HepG2 (cell line): ENCODE measurements around the gene CACNA1C. TPM values are rescaled to one million over a fixed set of nuclear protein-coding genes. Genes with fewer than 3 reads are reported as not detected.

Experiments
- ATAC-seq: fragments of 200-7000 bp; cut with Tn5 transposase; 3 replicates; pipeline ENCODE4 v1.9.1; 2020; ENCODE audit warnings: mild to moderate bottlenecking, moderate library complexity
- BruUV-seq: library from RNA; stranded (reverse); fragments of 400-500 nt; replicated peaks from 2 replicates; lab custom pipeline; 2021; lab: Mats Ljungman, UMichigan
- CTCF ChIA-PET: fragments of 300-600 bp; formaldehyde crosslinking; extraction: SDS; loops from one replicate; lab custom pipeline; 2021; ENCODE audit warnings: low total read pairs, inconsistent platforms, low intra/inter-chr PET ratio; lab: Yijun Ruan, JAX
- POLR2A ChIA-PET: fragments of 350-600 bp; sonication (Branson Sonifier 250); formaldehyde crosslinking; loops from one replicate; lab custom pipeline; 2020; ENCODE audit warnings: antibody characterized with exemption, inconsistent platforms; lab: Yijun Ruan, JAX
- DNase-seq: peaks from one replicate; pipeline ENCODE4 v3.0.0-alpha.2; 2015; ENCODE audit warnings: low spot score
- FAIRE-seq: peaks from 3 replicates; lab custom pipeline; 2011; peaks lifted over from hg19 to GRCh38; lab: Jason Lieb, UNC
- H2AFZ ChIP-seq: one replicate; pipeline ENCODE4 v1.6.1; 2011; ENCODE audit warnings: low read length, inconsistent platforms
- H3K27ac ChIP-seq: fragments of 300-600 bp; 3 replicates; pipeline ENCODE4 v1.8.0; 2011; ENCODE audit warnings: mixed run types, mild to moderate bottlenecking, mixed read lengths, low read length, inconsistent platforms; ENCODE audit not compliant: insufficient read depth; ENCODE audit errors: extremely low read length
- H3K27me3 ChIP-seq, 2 experiments: fragments of 200-600 bp in 1 of 2; 2 replicates in 1 of 2; 3 replicates in 1 of 2; pipeline versions ENCODE4 v1.6.0 to v1.8.0; 2011; ENCODE audit warnings: low read length in 2 of 2, mild to moderate bottlenecking in 2 of 2, moderate library complexity in 2 of 2, inconsistent platforms in 1 of 2; ENCODE audit not compliant: insufficient read depth in 2 of 2, control insufficient read depth in 1 of 2
- H3K36me3 ChIP-seq, 2 experiments: fragments of 200-600 bp in 1 of 2; replicated peaks in 1 of 2; 2 replicates in 1 of 2; 3 replicates in 1 of 2; pipeline versions ENCODE4 v1.5.1 to v1.8.0; 2011; ENCODE audit warnings: low read length in 2 of 2, inconsistent platforms in 1 of 2; ENCODE audit not compliant: insufficient read depth in 2 of 2, control insufficient read depth in 1 of 2
- H3K4me1 ChIP-seq: 2 replicates; pipeline ENCODE4 v1.5.1; 2012; ENCODE audit warnings: low read length, inconsistent platforms; ENCODE audit not compliant: insufficient read depth
- H3K4me2 ChIP-seq: 2 replicates; pipeline ENCODE4 v1.6.0; 2011; ENCODE audit warnings: low read depth, low read length, inconsistent platforms
- H3K4me3 ChIP-seq, 3 experiments: fragments of 200-600 bp in 1 of 3; sonication (generic), shearing (Covaris generic) in 1 of 3; replicated peaks in 1 of 3; 2 replicates each; pipeline ENCODE4 v1.5.1; 2011 to 2016; ENCODE audit warnings: low read length in 3 of 3, inconsistent platforms in 2 of 3, low read depth in 2 of 3, mild to moderate bottlenecking in 2 of 3, control low read depth in 1 of 3, mixed read lengths in 1 of 3; ENCODE audit not compliant: insufficient read depth in 1 of 3
- H3K79me2 ChIP-seq: one replicate; pipeline ENCODE4 v1.6.1; 2011; ENCODE audit warnings: low read length, inconsistent platforms; ENCODE audit not compliant: insufficient read depth
- H3K9ac ChIP-seq: 2 replicates; pipeline ENCODE4 v1.6.0; 2011; ENCODE audit warnings: mild to moderate bottlenecking, low read depth, low read length, inconsistent platforms; ENCODE audit not compliant: insufficient read depth
- H3K9me3 ChIP-seq: 2 replicates; pipeline ENCODE4 v1.5.1; 2012; ENCODE audit warnings: mild to moderate bottlenecking, low read length
- H4K20me1 ChIP-seq: 2 replicates; pipeline ENCODE4 v1.6.0; 2011; ENCODE audit warnings: inconsistent platforms, mild to moderate bottlenecking, low read length, moderate library complexity; ENCODE audit not compliant: insufficient read depth
- EEA1 ChIP-seq: sonication (generic); formaldehyde crosslinking; IDR thresholded peaks from 2 replicates; pipeline ENCODE4 v1.5.1; 2020; ENCODE audit warnings: mild to moderate bottlenecking, missing genetic modification reagents, borderline replicate concordance
- GLI4 ChIP-seq: sonication (generic); formaldehyde crosslinking; IDR thresholded peaks from 2 replicates; pipeline ENCODE4 v1.5.1; 2020; ENCODE audit warnings: missing genetic modification reagents, mild to moderate bottlenecking, moderate library complexity, borderline replicate concordance
- GTF2F1 ChIP-seq: fragments of 150-350 bp; IDR thresholded peaks from 2 replicates; pipeline ENCODE4 v1.6.1; 2014; ENCODE audit warnings: low read length
- HDAC2 ChIP-seq: sonication (generic); formaldehyde crosslinking; IDR thresholded peaks from 2 replicates; pipeline ENCODE4 v1.4.0; 2020; ENCODE audit warnings: missing genetic modification reagents
- PCBP2 ChIP-seq: fragments of 200-400 bp; formaldehyde crosslinking; optimal IDR thresholded peaks from 2 replicates; pipeline ENCODE3; 2018; ENCODE audit warnings: low read length, low read depth; ENCODE audit not compliant: poor library complexity, severe bottlenecking
- PPARG ChIP-seq: conservative IDR thresholded peaks from 2 replicates; pipeline ENCODE4 v1.6.1; 2016; ENCODE audit warnings: missing biosample characterization, missing genetic modification reagents
- RAD21 ChIP-seq: fragments of 450-650 bp; formaldehyde crosslinking; IDR thresholded peaks from 2 replicates; pipeline ENCODE4 v1.5.0; 2020; ENCODE audit warnings: mild to moderate bottlenecking
- TMF1 ChIP-seq: sonication (generic); formaldehyde crosslinking; IDR thresholded peaks from 2 replicates; pipeline ENCODE4 v1.8.1; 2022; ENCODE audit warnings: low read depth, missing genetic modification reagents
- ZNF136 ChIP-seq: sonication (generic); formaldehyde crosslinking; IDR thresholded peaks from 2 replicates; pipeline ENCODE4 v1.8.1; 2022; ENCODE audit warnings: low read depth, mild to moderate bottlenecking, moderate library complexity, missing genetic modification reagents
- ZNF329 ChIP-seq: sonication (generic); formaldehyde crosslinking; IDR thresholded peaks from 2 replicates; pipeline ENCODE4 v1.9.0; 2021; ENCODE audit warnings: low read depth, mild to moderate bottlenecking, missing genetic modification reagents
- ZNF383 ChIP-seq: sonication (generic); formaldehyde crosslinking; IDR thresholded peaks from 2 replicates; pipeline ENCODE4 v1.4.0; 2020; ENCODE audit warnings: missing genetic modification reagents, mild to moderate bottlenecking, borderline replicate concordance
- WGBS: methylation state at CpG from one replicate; pipeline ENCODE4 v1.1.6; 2017; ENCODE audit warnings: low lambda C conversion rate; 5-methylcytosine and 5-hydroxymethylcytosine counted together
- in situ Hi-C: cut with HindIII; loops from 2 replicates; pipeline ENCODE4 v1.10.0; 2017; ENCODE audit warnings: low pct_unique_long_range_greater_than_20kb; ENCODE audit not compliant: extremely low pct_ligation_motif_present
- intact Hi-C: fragments of 100-400 bp; cut with micrococcal nuclease; formaldehyde crosslinking; loops from one replicate; pipeline ENCODE4 v1.10.0; 2022; ENCODE audit not compliant: unreplicated experiment
- polyA plus RNA-seq, 8 experiments: library from polyadenylated mRNA; depleted of rRNA in 3 of 8; stranded (reverse) in 7 of 8; unstranded in 1 of 8; fragments of >200 nt; fragmentation: Illumina TruSeq in 4 of 8; extraction: Trizol in 4 of 8; gene quantifications; 2 replicates each; pipeline versions ENCODE4 v1.2.1 to v1.2.3, GENCODE V29; 2011 to 2016; ENCODE audit warnings: low read depth in 4 of 8, missing spikeins in 1 of 8, mixed read lengths in 1 of 8; ENCODE audit not compliant: insufficient read depth in 1 of 8
- total RNA-seq, 5 experiments: library from RNA; depleted of rRNA; stranded (reverse); fragments of >200 nt; fragmentation: Illumina TruSeq; extraction: Trizol; gene quantifications; 2 replicates each; pipeline ENCODE4 v1.2.3, GENCODE V29; 2016; ENCODE audit warnings: low read depth in 1 of 5
- TF ChIP-seq, protein P1 (sequence below): sonication (generic); formaldehyde crosslinking; IDR thresholded peaks from 2 replicates; pipeline ENCODE4 v1.8.1; 2023; ENCODE audit warnings: mild to moderate bottlenecking, moderate library complexity, missing genetic modification reagents
- TF ChIP-seq, protein P2 (sequence below): sonication (generic); formaldehyde crosslinking; IDR thresholded peaks from 2 replicates; pipeline ENCODE4 v1.5.1; 2020; ENCODE audit warnings: missing genetic modification reagents, mild to moderate bottlenecking, borderline replicate concordance

CACNA1C gene
- total and polyA plus RNA-seq, 2 of the 13 experiments (the other 11 are each of a cell fraction or from before 2014, with no cell fraction given) = not detected

DNA sequence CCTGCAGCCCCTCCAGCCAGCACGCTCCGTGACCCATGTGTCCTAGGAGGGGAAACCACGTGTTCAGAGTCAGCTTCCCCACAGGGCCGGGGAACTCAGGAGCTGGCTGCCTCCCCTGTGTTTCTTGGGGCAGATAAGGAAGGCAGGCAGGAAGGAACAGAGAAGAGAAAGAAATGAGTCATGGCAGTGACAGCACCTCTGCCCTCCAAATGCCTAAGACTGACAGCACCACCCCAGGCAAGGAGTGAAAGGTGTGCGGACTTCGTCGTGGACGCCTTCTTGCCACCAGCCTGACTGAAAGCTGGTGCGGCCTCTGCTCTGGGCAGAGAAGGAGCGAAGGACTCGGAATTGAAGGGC, 575.0 kb downstream of the CACNA1C start:
- Histone ChIP-seq H2AFZ (no peak overlapping the region), H3K4me2 (no peak overlapping the region), H3K79me2 (no peaks in the 10 kb centered on the region), H3K27ac (no peak overlapping the region), H3K27me3 (peaks cover 20 to 85% of the 10 kb centered on the region in 2 experiments), H3K9me3 (no peaks in the 10 kb centered on the region), H3K4me1 (no peaks in the 10 kb centered on the region), H3K9ac (no peak overlapping the region), H4K20me1 (no peaks in the 10 kb centered on the region), H3K4me3 (no peak overlapping the region), H3K36me3 (no peaks in the 10 kb centered on the region)
- CTCF ChIA-PET = no interaction called here
- intact Hi-C loops = no loop called here
- WGBS = 26% methylated on average over 9 of the region's 11 CpGs
- TF ChIP-seq GTF2F1 (no peak), EEA1 (CRISPR knock-in tag) (no peak), RAD21 (CRISPR knock-in tag) (no peak), PPARG (CRISPR knock-in tag) (no peak), TMF1 (no peak), ZNF329 (CRISPR knock-in tag) (no peak), GLI4 (CRISPR knock-in tag) (no peak), ZNF136 (CRISPR knock-in tag) (no peak), HDAC2 (CRISPR knock-in tag) (no peak), PCBP2 (no peak), ZNF383 (CRISPR knock-in tag) (no peak)
- TF ChIP-seq, protein P1, sequence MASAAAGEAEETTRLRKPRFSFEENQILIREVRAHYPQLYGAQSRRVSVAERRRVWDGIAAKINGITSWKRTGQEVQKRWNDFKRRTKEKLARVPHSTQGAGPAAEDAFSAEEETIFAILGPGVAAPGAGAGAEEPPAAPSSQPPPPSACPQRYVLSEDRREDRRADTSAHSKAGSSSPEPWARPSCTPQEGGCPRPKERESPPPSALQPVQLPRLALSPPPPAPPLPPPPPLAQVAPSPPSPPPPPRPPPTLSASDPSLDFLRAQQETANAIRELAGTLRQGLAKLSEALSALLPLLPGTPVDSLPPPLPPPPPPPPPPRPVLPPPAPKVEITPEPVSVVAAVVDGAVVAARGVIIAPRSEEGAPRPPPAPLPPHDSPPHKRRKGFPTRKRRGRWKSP = no peak
- TF ChIP-seq, protein P2, sequence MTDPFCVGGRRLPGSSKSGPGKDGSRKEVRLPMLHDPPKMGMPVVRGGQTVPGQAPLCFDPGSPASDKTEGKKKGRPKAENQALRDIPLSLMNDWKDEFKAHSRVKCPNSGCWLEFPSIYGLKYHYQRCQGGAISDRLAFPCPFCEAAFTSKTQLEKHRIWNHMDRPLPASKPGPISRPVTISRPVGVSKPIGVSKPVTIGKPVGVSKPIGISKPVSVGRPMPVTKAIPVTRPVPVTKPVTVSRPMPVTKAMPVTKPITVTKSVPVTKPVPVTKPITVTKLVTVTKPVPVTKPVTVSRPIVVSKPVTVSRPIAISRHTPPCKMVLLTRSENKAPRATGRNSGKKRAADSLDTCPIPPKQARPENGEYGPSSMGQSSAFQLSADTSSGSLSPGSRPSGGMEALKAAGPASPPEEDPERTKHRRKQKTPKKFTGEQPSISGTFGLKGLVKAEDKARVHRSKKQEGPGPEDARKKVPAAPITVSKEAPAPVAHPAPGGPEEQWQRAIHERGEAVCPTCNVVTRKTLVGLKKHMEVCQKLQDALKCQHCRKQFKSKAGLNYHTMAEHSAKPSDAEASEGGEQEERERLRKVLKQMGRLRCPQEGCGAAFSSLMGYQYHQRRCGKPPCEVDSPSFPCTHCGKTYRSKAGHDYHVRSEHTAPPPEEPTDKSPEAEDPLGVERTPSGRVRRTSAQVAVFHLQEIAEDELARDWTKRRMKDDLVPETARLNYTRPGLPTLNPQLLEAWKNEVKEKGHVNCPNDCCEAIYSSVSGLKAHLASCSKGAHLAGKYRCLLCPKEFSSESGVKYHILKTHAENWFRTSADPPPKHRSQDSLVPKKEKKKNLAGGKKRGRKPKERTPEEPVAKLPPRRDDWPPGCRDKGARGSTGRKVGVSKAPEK = no peak
- POLR2A ChIA-PET = no interaction called here
- in situ Hi-C loops = no loop called here
- no peak for FAIRE-seq
- no peak for ATAC-seq
- no peak for DNase-seq
- no TSS peak for BruUV-seq
